ENCODE results near the gene PIM1. TPM values are rescaled to one million over a fixed set of nuclear protein-coding genes. Genes with fewer than 3 reads are reported as not detected.

PIM1 gene
- total and polyA plus RNA-seq, 9 of the 15 experiments (the other 6 are each of a cell fraction or from before 2014, with no cell fraction given), result 19.0 to 789 (median 212) TPM

- TF ChIP-seq NFATC3 (IDR thresholded peaks at IDR 0.05) (no peak), CLOCK (CRISPR knock-in tag; IDR thresholded peaks at IDR 0.05; ENCODE audit: borderline replicate concordance) (no peak), ATF1 (CRISPR knock-in tag; IDR thresholded peaks at IDR 0.05) (no peak), ATF1 (tag; IDR thresholded peaks at IDR 0.05) (0 out of 2 replicates have a peak, but pooled peaks have one; percentile 9)
These were observed 14.3 kb upstream of the PIM1 start (continued) for GRCh38 chr6:37155394-37156312.

- 73% methylated on average over 6 of the region's 6 CpGs for WGBS (ENCODE audit: insufficient coverage, low coverage, missing lambda C conversion rate)
- DNase-seq (ENCODE audit: extremely low read depth in 1 of 4, low spot score in 3 of 4) (no peak), FAIRE-seq (no peak), ATAC-seq (no peak)
- intact Hi-C loops (cut with micrococcal nuclease), result no loop called here
- Histone ChIP-seq H4K20me1 (replicated peaks; ENCODE audit: control insufficient read depth, insufficient read depth, low read length) (no peaks in the 10 kb centered on the region), H3K9ac (ENCODE audit: insufficient read depth in 1 of 2, low read depth in 2 of 2, low read length in 2 of 2) (no peak overlapping the region), H3K4me3 (no peak overlapping the region), H3K9me1 (ENCODE audit: control insufficient read depth, insufficient read depth, low read length) (no peaks in the 10 kb centered on the region), H3K27ac (ENCODE audit: extremely low read depth, low read depth, low read length) (no peak overlapping the region), H3K4me2 (ENCODE audit: insufficient read depth, low read length) (no peak overlapping the region), H3K79me2 (ENCODE audit: control insufficient read depth, insufficient read depth, low read length) (no peaks in the 10 kb centered on the region), H3K9me3 (replicated peaks; ENCODE audit: control insufficient read depth, insufficient read depth, low read depth, low read length) (no peaks in the 10 kb centered on the region), H3K27me3 (ENCODE audit: control insufficient read depth in 2 of 2, insufficient read depth in 2 of 2, low read length in 2 of 2) (no peaks in the 10 kb centered on the region), H3K4me1 (replicated peaks in 1 of 2; ENCODE audit: control insufficient read depth in 2 of 2, insufficient read depth in 2 of 2, low read length in 2 of 2) (peaks cover 6 to 22% of the 10 kb centered on the region in 2 experiments), H3K36me3 (ENCODE audit: control insufficient read depth, insufficient read depth, low read length) (no peaks in the 10 kb centered on the region), H2AFZ (ENCODE audit: low read depth, low read length) (no peak overlapping the region)
- ChIA-PET CTCF (ENCODE audit: low intra/inter-chr PET ratio) (no interaction called here), POLR2A (interaction anchor here (0.6 to 1.0 kb wide), 2 partner anchors 11 to 17 kb away, joined by 3 read pairs; partner anchors contain the start of gene PIM1)
- BruUV-seq (replicated peaks), result no TSS peak
- in situ Hi-C loops (cut with MboI), result no loop called here
- TF ChIP-seq ZSCAN29 (IDR thresholded peaks at IDR 0.05) (no peak), ZNF23 (CRISPR knock-in tag; IDR thresholded peaks at IDR 0.05) (no peak), REST (IDR thresholded peaks at IDR 0.05; ENCODE audit: borderline replicate concordance) (no peak), REST (CRISPR knock-in tag; IDR thresholded peaks at IDR 0.05; ENCODE audit: low read depth) (no peak), STAT5B (CRISPR knock-in tag; IDR thresholded peaks at IDR 0.05) (no peak), ZNF146 (CRISPR knock-in tag; IDR thresholded peaks at IDR 0.05; ENCODE audit: unreplicated experiment) (no peak), MIER1 (IDR thresholded peaks at IDR 0.05; ENCODE audit: low read depth) (no peak)
These were observed 11.4 kb upstream of the PIM1 start for GRCh38 chr6:37158508-37158907.
